Measurements from ENCODE around the gene OR10K2. TPM values are rescaled to one million over a fixed set of nuclear protein-coding genes. Genes with fewer than 3 reads are reported as not detected.

OR10K2 gene
- total RNA-seq, 1 donor from 2014 or later, result not detected

- no peak for DNase-seq
Observed at GRCh38 chr1:158371188-158371953, 54.7 kb downstream of the OR10K2 start.

Other genes with a start within 250 kb of the OR10K2 start
- 1.6 TPM for gene CD1D, start 245.3 kb downstream of the OR10K2 start, total RNA-seq
- gene CD1A, start 171.8 kb downstream of the OR10K2 start, total RNA-seq, result not detected
- not detected for gene CD1C, start 136.3 kb downstream of the OR10K2 start, total RNA-seq
- gene CD1B, start 94.7 kb downstream of the OR10K2 start, total RNA-seq, result not detected
- gene CD1E, start 72.3 kb downstream of the OR10K2 start, total RNA-seq, result not detected
- not detected for gene OR10T2, start 26.8 kb downstream of the OR10K2 start, total RNA-seq
- gene OR10K1, start 35.6 kb upstream of the OR10K2 start, total RNA-seq, result not detected
- not detected for gene OR10R2, start 46.0 kb upstream of the OR10K2 start, total RNA-seq
- not detected for gene OR6Y1, start 128.2 kb upstream of the OR10K2 start, total RNA-seq
- not detected for gene OR6P1, start 144.3 kb upstream of the OR10K2 start, total RNA-seq
- not detected for gene OR10X1, start 153.7 kb upstream of the OR10K2 start, total RNA-seq
- gene OR10Z1, start 179.0 kb upstream of the OR10K2 start, total RNA-seq, result not detected

Data from occipital lobe (tissue), 2 donors.